GM23338 (cell line): Measurements from ENCODE around the gene POLR3E. TPM values are rescaled to one million over a fixed set of nuclear protein-coding genes. Genes with fewer than 3 reads are reported as not detected.

Source experiments
- ATAC-seq: fragments of 200-7000 bp; cut with Tn5 transposase; 3 replicates; pipeline ENCODE4 v1.9.1; 2020
- DNase-seq: peaks from one replicate; pipeline ENCODE4 v3.0.0-alpha.2; 2015; ENCODE audit warnings: low spot score
- H2AFZ ChIP-seq: fragments of 200-600 bp; sonication (generic); 2 replicates; pipeline ENCODE4 v1.8.0; 2016; ENCODE audit warnings: antibody characterized with exemption, mild to moderate bottlenecking, moderate library complexity
- H3F3A ChIP-seq: fragments of 200-600 bp; sonication (generic); replicated peaks from 2 replicates; pipeline ENCODE4 v1.8.0; 2017; ENCODE audit warnings: antibody characterized with exemption, mixed run types, low read depth
- H3K27ac ChIP-seq: fragments of 200-600 bp; sonication (generic); 2 replicates; pipeline ENCODE4 v1.6.1; 2016; ENCODE audit warnings: low read depth
- H3K27me3 ChIP-seq: fragments of 200-600 bp; sonication (generic); 2 replicates; pipeline ENCODE4 v1.8.0; 2016; ENCODE audit warnings: mild to moderate bottlenecking, mixed run types, moderate library complexity; ENCODE audit not compliant: insufficient read depth
- H3K36me3 ChIP-seq: fragments of 200-600 bp; sonication (generic); 2 replicates; pipeline ENCODE4 v1.8.0; 2016; ENCODE audit warnings: mild to moderate bottlenecking; ENCODE audit not compliant: insufficient read depth
- H3K4me1 ChIP-seq: fragments of 200-600 bp; sonication (generic); 2 replicates; pipeline ENCODE4 v1.8.0; 2016; ENCODE audit warnings: mild to moderate bottlenecking, moderate library complexity; ENCODE audit not compliant: insufficient read depth
- H3K4me2 ChIP-seq: fragments of 200-600 bp; sonication (generic); 2 replicates; pipeline ENCODE4 v1.7.1; 2017; ENCODE audit warnings: mixed run types
- H3K4me3 ChIP-seq: fragments of 200-600 bp; sonication (generic); 2 replicates; pipeline ENCODE4 v1.6.1; 2016; ENCODE audit warnings: mixed run types
- H3K79me2 ChIP-seq: fragments of 200-600 bp; sonication (generic); replicated peaks from 2 replicates; pipeline ENCODE4 v1.8.0; 2017; ENCODE audit warnings: mild to moderate bottlenecking; ENCODE audit not compliant: insufficient read depth
- H3K9me2 ChIP-seq: fragments of 200-600 bp; sonication (generic); 2 replicates; pipeline ENCODE4 v1.8.0; 2017; ENCODE audit not compliant: insufficient read depth
- H4K20me1 ChIP-seq: fragments of 200-600 bp; sonication (generic); replicated peaks from 2 replicates; pipeline ENCODE4 v1.8.0; 2017; ENCODE audit warnings: mild to moderate bottlenecking; ENCODE audit not compliant: insufficient read depth
- H3K27ac Mint-ChIP-seq: 2 replicates; pipeline ENCODE4 v1.8.0; 2020; ENCODE audit warnings: inconsistent platforms, mild to moderate bottlenecking, moderate library complexity, mixed read lengths
- H3K27me3 Mint-ChIP-seq: 3 replicates; pipeline ENCODE4 v1.8.0; 2022; ENCODE audit warnings: low read depth, mild to moderate bottlenecking, moderate library complexity, mixed read lengths, inconsistent platforms; ENCODE audit not compliant: insufficient read depth, poor library complexity
- H3K36me3 Mint-ChIP-seq: 3 replicates; pipeline ENCODE4 v1.8.0; 2021; ENCODE audit warnings: low read depth, mild to moderate bottlenecking, inconsistent platforms, moderate library complexity, mixed read lengths
- H3K4me1 Mint-ChIP-seq: 3 replicates; pipeline ENCODE4 v1.8.0; 2020; ENCODE audit warnings: mild to moderate bottlenecking, inconsistent platforms, mixed read lengths
- H3K4me3 Mint-ChIP-seq: 3 replicates; pipeline ENCODE4 v1.8.0; 2021; ENCODE audit warnings: moderate library complexity, mild to moderate bottlenecking, inconsistent platforms, mixed read lengths
- H3K9me3 Mint-ChIP-seq: 3 replicates; pipeline ENCODE4 v1.8.0; 2020; ENCODE audit warnings: moderate library complexity, mild to moderate bottlenecking, inconsistent platforms, mixed read lengths
- CREB1 ChIP-seq: fragments of 250-450 bp; sonication (Bioruptor Pico); IDR thresholded peaks from 2 replicates; pipeline ENCODE4 v1.5.0; 2020; ENCODE audit warnings: low read depth, mild to moderate bottlenecking, moderate library complexity
- CTCF ChIP-seq, 2 experiments: fragments of 200-600 bp in 1 of 2; sonication (generic) in 1 of 2; conservative IDR thresholded peaks; 2 replicates each; pipeline versions ENCODE4 v1.5.1 to v1.6.1; 2016 to 2017; ENCODE audit warnings: antibody characterized with exemption in 2 of 2, low read depth in 2 of 2, mild to moderate bottlenecking in 2 of 2, moderate library complexity in 1 of 2
- ETS1 ChIP-seq: IDR thresholded peaks from 2 replicates; pipeline ENCODE4 v1.6.1; 2016; ENCODE audit warnings: antibody characterized with exemption
- EZH2 ChIP-seq: fragments of 200-600 bp; sonication (generic); IDR thresholded peaks from one replicate; pipeline ENCODE4 v1.8.0; 2017; ENCODE audit warnings: antibody characterized with exemption, mild to moderate bottlenecking, low read depth; ENCODE audit not compliant: unreplicated experiment
- EZH2phosphoT487 ChIP-seq: fragments of 200-600 bp; sonication (generic); IDR thresholded peaks from one replicate; pipeline ENCODE4 v1.8.1; 2018; ENCODE audit warnings: antibody characterized with exemption; ENCODE audit not compliant: unreplicated experiment
- JUNB ChIP-seq: IDR thresholded peaks from one replicate; pipeline ENCODE4 v1.6.1; 2016; ENCODE audit warnings: antibody characterized with exemption; ENCODE audit not compliant: unreplicated experiment
- NANOG ChIP-seq: IDR thresholded peaks from 2 replicates; pipeline ENCODE4 v1.6.1; 2016; ENCODE audit warnings: antibody characterized with exemption, borderline replicate concordance
- POLR2AphosphoS5 ChIP-seq: IDR thresholded peaks from 2 replicates; pipeline ENCODE4 v1.6.1; 2016; ENCODE audit warnings: antibody characterized with exemption, low read depth
- REST ChIP-seq: IDR thresholded peaks from one replicate; pipeline ENCODE4 v1.6.1; 2018; ENCODE audit warnings: antibody characterized with exemption; ENCODE audit not compliant: unreplicated experiment
- STAT1 ChIP-seq: IDR thresholded peaks from one replicate; pipeline ENCODE4 v1.6.1; 2016; ENCODE audit warnings: antibody characterized with exemption; ENCODE audit not compliant: unreplicated experiment
- ZNF114 ChIP-seq: fragments of 250-450 bp; sonication (Bioruptor Pico); IDR thresholded peaks from 2 replicates; pipeline ENCODE4 v1.5.0; 2020; ENCODE audit warnings: mild to moderate bottlenecking, moderate library complexity
- ZNF331 ChIP-seq: fragments of 250-450 bp; sonication (Bioruptor Pico); IDR thresholded peaks from 2 replicates; pipeline ENCODE4 v1.5.0; 2020; ENCODE audit warnings: low read depth, mild to moderate bottlenecking, moderate library complexity
- ZNF462 ChIP-seq: fragments of 250-450 bp; sonication (Bioruptor Pico); IDR thresholded peaks from 2 replicates; pipeline ENCODE4 v1.5.0; 2020; ENCODE audit warnings: mild to moderate bottlenecking, moderate library complexity
- polyA plus RNA-seq: library from polyadenylated mRNA; unstranded; fragments of >200 nt; fragmentation: Nextera tagmentation; extraction: Ambion mirVana; gene quantifications from 2 replicates; pipeline ENCODE4 v1.2.1, GENCODE V29; 2016
- total RNA-seq: library from RNA; depleted of rRNA; stranded (reverse); fragments of >200 nt; shearing (Covaris generic); gene quantifications from 2 replicates; pipeline ENCODE4 v1.2.3, GENCODE V29; 2014

POLR3E gene
- total and polyA plus RNA-seq, 2 experiments from 2014 or later: 62.7 to 141 TPM

- Histone ChIP-seq H3K4me3 (no peak overlapping the region), H3K4me2 (no peak overlapping the region), H3F3A (peaks cover 5% of the 10 kb centered on the region), H4K20me1 (peaks cover 9% of the 10 kb centered on the region), H3K27me3 (no peaks in the 10 kb centered on the region), H3K36me3 (peaks cover 51% of the 10 kb centered on the region), H3K9me2 (no peaks in the 10 kb centered on the region), H2AFZ (no peak overlapping the region), H3K27ac (no peak overlapping the region), H3K79me2 (peaks cover 10% of the 10 kb centered on the region), H3K4me1 (no peaks in the 10 kb centered on the region)
- H3K27ac Mint-ChIP-seq: no peak overlapping the region
- no peak for ATAC-seq
- H3K9me3 Mint-ChIP-seq: no peaks in the 10 kb centered on the region
- TF ChIP-seq CREB1 (CRISPR knock-in tag) (no peak), ZNF462 (CRISPR knock-in tag) (no peak), EZH2 (no peak), ETS1 (no peak), EZH2phosphoT487 (no peak), CTCF (conservative IDR thresholded peaks at IDR 0.05; ENCODE audit: low read depth in 2 of 2) (no peak), REST (no peak), STAT1 (no peak), ZNF114 (CRISPR knock-in tag) (no peak), ZNF331 (CRISPR knock-in tag) (no peak), NANOG (no peak), POLR2AphosphoS5 (no peak), JUNB (no peak)
- no peaks in the 10 kb centered on the region for H3K4me1 Mint-ChIP-seq
- H3K36me3 Mint-ChIP-seq: peaks cover 75% of the 10 kb centered on the region
- no peak overlapping the region for H3K4me3 Mint-ChIP-seq
- DNase-seq: no peak
- H3K27me3 Mint-ChIP-seq: peaks cover 15% of the 10 kb centered on the region
Observed at GRCh38 chr16:22326771-22327445, 29.7 kb downstream of the POLR3E start.
